Inferior parietal cortex (tissue), 1 donor: ENCODE data around the gene PDE4B.
"Not testable (repeated sequence)": the region's sequence is repeated elsewhere in the genome, so short reads cannot be mapped to it uniquely, and the experiment has no call there.

Experiments
- DNase-seq: peaks from one replicate; pipeline ENCODE4 v3.0.0-alpha.2; 2016; ENCODE audit errors: extremely low spot score

PDE4B gene

GRCh38 chr1:65992831-65993271 lies 200.2 kb downstream of the PDE4B start:
- DNase-seq = peak; percentile 63

GRCh38 chr1:65994223-65994622 lies 201.5 kb downstream of the PDE4B start:
- DNase-seq = no peak

GRCh38 chr1:65995336-65995735 lies 202.6 kb downstream of the PDE4B start:
- DNase-seq = no peak

- DNase-seq = no peak
Measured at GRCh38 chr1:65995928-65996327, 203.2 kb downstream of the PDE4B start.

GRCh38 chr1:65997693-65998092 lies 205.0 kb downstream of the PDE4B start:
- DNase-seq = no peak

- no peak for DNase-seq
Measured at GRCh38 chr1:65998763-65999583, 206.3 kb downstream of the PDE4B start.

- DNase-seq = no peak
Measured at GRCh38 chr1:66000033-66000637, 207.4 kb downstream of the PDE4B start.

- no peak for DNase-seq
Measured at GRCh38 chr1:66003690-66004089, 211.0 kb downstream of the PDE4B start.

GRCh38 chr1:66006534-66006933 lies 213.8 kb downstream of the PDE4B start:
- not testable (repeated sequence) for DNase-seq

- peak; percentile 40 for DNase-seq
Measured at GRCh38 chr1:66012106-66012784, 219.6 kb downstream of the PDE4B start.

- DNase-seq = no peak
Measured at GRCh38 chr1:66013371-66013770, 220.7 kb downstream of the PDE4B start.

- DNase-seq = no peak
Measured at GRCh38 chr1:66022904-66023620, 230.4 kb downstream of the PDE4B start.

- no peak for DNase-seq
Measured at GRCh38 chr1:66025188-66025587, 232.5 kb downstream of the PDE4B start.

- DNase-seq = no peak
Measured at GRCh38 chr1:66028035-66028434, 235.3 kb downstream of the PDE4B start.

GRCh38 chr1:66033781-66034180 lies 241.1 kb downstream of the PDE4B start:
- no peak for DNase-seq

- DNase-seq = no peak
Measured at GRCh38 chr1:66035616-66036245, 243.0 kb downstream of the PDE4B start.

GRCh38 chr1:66041654-66042053 lies 249.0 kb downstream of the PDE4B start:
- no peak for DNase-seq

GRCh38 chr1:66043186-66043585 lies 250.5 kb downstream of the PDE4B start:
- no peak for DNase-seq

- no peak for DNase-seq
Measured at GRCh38 chr1:66044912-66045311, 252.2 kb downstream of the PDE4B start.

GRCh38 chr1:66046415-66046814 lies 253.7 kb downstream of the PDE4B start:
- no peak for DNase-seq

GRCh38 chr1:66048011-66048410 lies 255.3 kb downstream of the PDE4B start:
- DNase-seq = no peak

- peak; percentile 57 for DNase-seq
Measured at GRCh38 chr1:66050123-66050522, 257.4 kb downstream of the PDE4B start.
